CD4-positive, alpha-beta T cell treated with Interleukin-4 for 1 hour (primary cell): ENCODE measurements around the gene DCHS1.

Source experiments
- DNase-seq, 2 donors: peaks; one replicate each; pipeline ENCODE4 v3.0.0-alpha.2; 2020 to 2022

DCHS1 gene

DNA sequence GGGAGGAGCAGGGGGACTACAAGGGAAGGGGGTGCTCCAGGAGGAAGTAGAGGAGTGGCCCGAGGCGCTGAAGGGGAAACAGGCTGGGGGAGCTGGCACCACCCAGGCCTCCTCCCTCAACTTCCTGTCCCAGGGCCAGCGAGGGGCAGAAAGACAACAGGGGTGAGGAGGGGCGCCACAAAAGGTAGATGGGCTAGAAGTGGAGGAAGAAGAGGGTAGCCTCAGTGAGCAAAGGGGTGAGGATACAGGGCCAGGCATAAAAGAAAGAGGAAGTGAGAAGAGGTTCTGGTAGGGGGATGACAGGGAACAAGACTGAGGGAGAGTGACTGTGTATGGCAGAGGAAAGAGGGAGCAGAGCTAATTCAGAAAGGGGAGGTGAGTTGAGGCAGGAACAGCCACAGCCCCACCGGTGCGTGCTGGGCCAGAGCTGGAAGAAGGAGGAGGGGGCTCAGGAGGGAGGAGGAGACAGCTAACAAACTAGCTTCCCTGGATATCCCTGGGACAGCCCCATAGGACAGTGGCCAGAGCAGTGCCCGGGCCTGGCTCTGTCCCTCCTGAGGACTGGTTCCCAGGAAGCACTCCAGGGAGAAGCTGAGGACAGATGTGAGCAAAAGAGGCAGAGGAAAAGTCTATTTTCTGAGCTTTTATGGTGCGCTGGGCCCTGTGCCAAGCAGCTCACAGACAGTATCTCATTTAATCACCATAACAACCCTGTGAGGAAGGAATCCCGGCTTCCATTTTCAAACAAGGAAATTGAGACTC is 8.5 kb downstream of the DCHS1 start:
- DNase-seq, result peak; percentile 44 to 53

DNA sequence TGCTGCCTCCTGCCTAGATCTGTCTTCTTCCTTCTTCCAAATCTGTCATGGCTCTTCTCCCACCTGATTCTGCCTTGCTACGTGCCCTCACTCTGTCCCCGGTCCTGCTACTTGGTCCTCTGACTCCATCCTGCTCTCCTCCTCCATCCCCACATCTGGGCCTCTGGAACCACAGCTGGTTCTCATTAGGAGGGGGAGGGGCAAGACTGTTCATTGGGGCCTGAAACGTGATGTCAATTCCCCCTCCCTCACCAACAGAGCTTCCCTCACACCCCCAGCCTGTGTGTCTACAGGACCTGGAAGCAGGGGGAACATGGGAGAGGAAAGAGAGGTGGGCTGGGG is 9.1 kb downstream of the DCHS1 start:
- no peak for DNase-seq

DNA sequence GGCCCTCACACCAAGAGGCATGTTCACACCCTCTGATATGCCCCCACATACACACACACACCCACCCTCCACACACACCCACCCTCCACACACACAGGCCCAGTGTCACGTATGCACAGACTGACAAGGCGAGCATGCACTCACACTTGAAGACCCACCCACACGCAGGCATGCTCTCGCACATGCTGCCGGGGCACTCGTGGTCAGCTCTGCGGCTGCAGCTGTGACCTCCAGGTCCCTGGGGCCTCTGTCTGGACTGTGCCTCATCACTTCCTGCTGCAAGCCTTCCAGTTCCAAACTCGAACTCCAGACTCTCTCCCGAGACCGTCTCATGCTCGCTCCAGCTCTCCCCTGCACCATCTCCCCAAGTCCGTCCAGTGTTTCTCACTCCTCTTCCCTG is 9.5 kb downstream of the DCHS1 start:
- no peak for DNase-seq

DNA sequence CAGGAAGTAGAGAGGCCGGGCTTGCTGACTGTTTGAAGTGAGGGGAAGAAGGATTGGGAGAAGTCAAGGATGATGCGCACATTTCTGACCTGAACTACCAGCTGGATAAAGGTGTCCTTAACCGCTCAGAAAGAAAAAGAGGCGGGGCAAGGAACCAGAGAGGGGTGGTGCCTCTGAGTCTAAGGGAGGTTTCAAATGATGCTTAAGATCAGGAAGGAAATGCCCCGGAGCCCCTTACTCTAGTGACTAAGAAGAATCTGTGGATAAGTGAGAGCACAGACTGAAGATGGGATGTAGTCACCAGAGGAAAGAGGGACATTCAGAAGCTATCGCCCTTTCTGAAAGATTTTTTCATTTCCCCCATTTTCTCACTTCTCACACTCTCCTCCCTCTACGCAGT is 12.7 kb downstream of the DCHS1 start:
- DNase-seq, result no peak

DNA sequence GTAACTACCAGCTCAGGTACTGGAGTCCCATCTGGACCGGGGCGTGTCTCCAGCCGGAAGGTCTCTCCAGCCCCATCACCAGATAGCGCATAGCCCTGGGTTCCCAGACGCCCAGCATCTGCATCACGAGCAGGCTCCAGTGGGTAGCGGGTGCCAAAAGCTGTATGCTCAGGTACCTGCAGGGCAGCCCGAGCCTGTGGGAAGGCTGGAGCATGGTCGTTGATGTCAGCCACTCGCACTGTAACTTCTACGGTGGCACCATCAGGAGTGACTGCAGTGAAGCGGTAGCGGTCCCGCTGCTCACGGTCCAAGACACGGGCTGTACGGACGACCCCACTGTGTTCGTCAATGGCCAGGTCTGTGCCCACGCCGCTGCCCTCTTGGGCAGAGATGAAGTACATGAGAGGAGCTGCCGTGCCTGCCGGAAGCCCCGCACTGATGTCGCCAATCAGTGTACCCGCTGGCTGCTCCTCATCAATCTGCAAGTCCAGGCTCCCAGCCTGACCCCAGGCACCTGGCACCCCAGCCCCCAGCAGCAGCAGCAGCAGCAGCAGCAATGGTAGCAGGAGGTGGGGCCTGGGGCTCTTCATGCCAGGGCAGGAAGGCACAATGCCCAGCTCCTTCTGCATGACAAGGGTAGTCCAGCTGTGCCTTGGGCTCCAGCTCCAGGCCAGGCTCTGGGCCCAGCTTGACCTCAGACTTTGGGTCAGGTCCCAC is 14.5 kb downstream of the DCHS1 start:
- no peak for DNase-seq

DNA sequence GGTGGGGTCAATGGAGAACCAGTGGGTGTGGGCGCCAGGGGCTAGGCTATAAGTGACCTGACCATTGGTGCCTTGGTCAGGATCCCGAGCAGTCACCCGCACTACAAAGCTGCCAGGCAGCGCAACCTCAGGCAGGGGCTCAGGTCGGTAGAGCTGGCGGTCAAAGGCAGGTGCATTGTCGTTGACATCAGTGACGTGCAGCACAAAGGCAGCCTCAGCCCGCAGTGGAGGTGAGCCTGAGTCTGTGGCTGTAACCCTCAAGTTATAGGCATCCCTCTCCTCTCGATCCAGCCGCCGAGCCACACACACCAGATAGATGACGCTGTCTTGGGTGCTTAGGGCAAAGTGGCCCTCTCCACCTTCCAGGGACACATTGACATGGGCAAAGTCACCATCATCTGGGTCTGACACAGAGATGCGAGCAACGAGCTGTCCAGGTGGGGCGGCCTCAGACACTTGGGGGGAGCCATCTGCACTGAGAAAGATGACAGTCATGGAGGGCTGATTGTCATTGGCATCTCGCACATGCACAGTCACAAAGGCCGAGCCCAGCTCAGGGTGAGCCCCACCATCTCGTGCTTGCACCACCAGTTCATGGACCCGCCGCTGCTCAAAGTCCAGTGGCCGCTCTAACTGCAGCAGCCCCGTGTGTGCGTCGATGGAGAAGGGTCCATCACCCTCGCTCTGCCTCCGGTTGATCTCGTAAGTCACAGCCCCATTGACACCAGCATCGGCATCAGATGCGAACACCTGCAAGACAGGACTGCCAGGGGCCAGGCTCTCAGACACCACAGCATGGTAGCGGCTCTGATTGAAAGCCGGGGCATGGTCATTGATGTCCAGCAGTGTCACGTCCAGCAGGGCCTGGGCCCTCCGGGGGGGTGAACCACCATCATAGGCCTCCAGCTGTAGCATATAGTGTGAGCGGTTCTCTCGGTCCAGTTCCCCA is 15.3 kb downstream of the DCHS1 start:
- DNase-seq, result no peak

DNA sequence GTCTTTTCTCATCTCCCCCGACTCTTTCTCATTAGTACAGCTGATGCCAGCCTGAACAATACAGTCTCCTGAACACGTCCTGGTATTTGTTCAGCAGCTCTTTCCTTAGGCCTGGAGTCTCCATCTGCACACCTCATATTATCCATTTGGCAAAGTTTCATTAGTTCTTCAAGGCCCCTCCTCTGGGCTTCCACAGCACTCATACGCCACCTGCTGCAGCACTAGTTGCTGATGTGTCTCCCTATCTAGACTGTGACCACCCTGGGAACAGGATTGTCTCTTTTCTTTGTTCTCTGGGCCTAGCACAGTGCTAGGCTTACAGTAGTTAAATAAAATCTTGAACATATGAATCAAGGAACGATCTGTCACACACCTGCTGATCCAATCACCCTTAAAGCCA is 17.2 kb downstream of the DCHS1 start:
- no peak for DNase-seq

DNA sequence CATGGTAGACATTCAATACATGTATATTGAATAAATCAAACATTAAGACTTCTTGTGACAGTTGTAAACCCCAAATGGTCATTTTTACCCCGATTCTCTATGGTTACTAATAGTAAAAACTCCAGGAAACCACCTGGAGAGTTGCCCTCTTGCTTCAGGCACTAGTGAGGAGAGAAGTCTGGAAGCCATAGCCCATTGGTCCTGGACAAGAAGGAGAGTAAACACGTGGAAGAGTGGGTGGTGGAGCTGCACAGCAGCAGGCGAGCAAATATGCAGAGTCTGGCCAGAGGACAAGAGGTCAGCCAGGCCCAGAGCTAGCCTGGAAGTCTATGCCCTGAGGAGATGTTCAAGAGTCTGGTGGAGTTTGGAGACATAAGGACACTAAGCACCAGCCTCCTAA is 17.7 kb downstream of the DCHS1 start:
- no peak for DNase-seq

DNA sequence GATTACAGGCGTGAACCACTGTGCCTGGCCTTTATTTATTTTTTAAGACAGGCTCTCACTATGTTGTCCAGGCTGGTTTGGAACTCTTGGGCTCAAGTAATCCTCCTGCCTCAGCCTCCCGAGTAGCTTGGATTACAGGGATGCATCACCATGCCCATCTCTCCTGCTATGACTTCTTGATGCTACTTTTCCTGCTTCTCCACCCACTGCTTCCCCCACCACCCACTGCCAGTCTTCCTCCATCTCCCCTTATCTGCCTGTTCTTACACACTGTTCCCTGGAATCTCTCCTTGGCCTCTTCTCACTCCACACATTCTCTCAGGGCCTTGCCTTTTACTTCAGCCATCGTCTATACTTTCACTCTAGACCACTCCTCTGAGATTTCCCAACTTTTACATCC is 19.1 kb downstream of the DCHS1 start:
- DNase-seq, result no peak

DNA sequence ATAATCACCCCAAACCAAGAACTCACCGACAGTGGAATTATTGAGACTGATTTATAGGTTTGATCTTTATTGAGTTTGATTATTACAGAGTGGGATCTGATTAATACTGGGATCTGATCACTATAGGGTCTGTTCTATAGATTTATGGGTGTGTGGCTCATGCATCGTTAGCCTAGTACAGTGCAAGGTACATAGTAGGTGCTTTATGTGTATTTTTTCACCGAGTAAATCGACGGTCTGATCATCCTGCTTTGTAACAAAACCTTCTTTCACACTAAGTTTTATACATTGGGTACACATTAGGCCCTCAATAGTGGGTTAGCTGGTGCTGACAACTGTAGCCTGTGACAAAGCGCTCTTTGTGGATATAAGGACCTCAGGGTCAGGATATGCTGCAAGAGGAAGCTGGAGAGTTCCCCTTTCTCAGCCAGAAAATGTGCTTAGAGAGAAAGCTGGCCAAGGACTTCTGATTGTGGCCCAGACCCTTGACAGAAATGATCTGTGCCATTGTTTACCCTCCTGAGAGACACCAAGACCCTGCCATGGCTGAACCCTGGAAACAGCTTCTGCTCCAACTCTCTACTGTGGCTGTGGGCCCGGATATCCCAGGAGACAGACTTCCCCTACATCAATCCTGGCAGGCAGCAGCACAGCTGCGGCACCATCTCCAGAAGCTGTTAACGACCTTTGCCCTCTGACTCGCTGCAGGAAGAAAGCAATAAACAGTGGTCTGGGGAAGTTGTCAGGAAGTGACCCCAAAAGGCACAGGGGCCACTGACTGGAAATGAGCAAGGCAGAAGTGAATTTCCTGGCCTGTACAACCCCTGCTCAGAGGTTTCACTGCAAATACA is 20.3 kb downstream of the DCHS1 start:
- peak in 1 of 2 donors; percentile 22 for DNase-seq

DNA sequence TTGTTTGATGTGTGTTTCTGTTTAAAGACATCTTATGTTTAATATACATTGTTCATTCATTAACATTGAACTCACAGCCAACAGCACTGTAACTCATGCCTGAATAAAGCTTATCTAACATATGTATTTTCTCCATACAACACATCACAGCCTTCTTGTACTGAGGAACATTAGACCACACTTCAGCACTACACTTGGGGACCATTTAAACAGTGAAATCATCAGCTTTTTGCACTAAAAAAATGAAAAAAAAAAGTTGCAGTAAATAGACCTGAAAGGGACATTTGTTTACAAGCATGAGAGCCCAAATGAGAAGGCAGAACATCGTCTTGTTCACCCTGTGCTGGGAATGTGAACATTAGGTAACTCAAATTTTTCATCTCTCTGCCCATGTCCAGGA is 21.1 kb downstream of the DCHS1 start:
- DNase-seq, result no peak

DNA sequence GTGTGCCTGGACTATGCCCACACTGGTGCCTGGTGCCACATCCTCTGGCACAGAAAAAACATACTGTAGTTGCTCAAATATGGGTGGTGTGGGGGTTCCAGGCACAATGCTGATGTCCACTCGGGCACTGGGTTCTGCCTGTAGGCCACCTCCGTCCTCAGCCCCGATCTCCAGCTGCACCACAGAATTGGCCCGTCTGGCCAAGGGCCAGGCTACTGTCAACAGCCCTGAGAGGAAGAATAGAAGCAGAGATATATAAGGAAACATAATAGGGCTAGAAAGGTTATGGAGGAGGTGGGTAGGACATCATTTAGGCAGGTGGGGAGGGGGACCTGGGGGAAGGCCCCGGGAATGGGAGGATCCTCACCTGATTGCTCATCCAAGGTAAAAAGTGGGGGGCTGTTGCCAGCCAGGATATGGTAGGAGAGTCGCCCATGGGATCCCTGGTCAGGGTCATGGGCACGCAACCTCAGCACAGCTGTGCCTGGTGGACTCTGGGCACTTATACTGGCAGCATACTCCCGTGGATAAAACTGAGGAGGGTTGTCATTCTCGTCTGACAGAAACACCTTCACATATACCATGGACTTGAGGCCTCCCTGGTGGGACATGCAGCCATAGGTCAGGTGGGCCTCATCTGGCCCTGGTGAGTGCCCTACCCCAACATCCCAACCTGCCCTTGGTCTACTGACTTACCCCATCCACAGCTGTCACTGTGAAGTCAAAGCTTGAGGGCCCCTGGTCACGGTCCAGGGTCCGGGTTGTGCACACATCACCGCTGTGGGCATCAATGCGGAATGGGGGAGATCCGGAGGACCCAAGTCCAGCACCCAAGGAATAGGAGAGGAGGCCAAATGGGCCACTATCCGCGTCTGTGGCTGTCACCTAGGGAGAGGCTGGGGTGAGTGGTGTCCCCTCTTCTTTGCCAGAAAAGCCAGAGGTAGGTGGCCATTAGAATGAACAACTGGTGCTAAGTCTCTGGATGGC is 21.9 kb downstream of the DCHS1 start:
- DNase-seq, result no peak

DNA sequence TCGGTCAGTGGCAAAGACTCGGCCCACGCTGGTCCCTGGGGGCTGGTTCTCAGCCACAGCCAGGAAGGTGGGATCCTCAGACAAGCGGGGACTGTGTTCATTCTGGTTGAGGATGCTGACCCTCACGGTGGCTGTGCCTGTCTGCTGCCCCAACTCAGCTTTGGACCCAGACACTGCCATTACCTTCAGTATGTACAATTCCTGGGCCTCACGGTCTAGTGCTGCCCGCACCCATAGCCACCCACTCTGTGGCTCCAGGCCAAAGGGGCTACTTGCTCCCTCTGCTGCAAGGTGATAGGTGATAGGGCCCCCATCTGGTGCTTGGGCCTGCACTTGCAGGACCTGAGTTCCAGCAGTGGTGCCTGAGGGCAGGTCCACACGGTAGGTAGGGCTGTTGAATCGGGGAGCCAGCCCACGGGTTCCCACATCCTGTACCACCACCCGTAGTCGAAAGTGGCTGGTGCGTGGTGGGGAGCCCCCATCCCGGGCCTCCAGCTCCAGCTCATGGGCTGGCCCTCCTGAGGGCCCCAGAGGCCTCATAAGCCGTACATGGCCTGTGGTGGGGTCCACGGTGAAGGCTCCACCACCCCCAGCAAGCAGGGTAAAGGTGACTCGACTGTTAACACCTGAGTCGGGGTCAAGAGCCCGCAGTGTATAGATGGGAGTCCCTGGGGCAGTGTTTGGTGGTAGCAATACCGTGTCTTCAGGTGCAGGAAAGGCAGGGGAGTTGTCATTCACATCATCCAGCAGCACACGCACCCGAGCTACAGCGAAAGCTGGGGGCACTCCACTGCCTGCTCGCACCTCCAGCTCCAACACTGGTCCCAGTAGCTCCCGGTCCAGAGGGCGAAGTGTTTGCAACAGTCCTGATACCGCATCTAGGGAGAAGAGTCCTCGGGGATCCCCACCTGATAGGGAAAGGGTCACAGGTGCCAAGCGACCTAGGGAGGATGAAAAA is 23.2 kb downstream of the DCHS1 start:
- no peak for DNase-seq

DNA sequence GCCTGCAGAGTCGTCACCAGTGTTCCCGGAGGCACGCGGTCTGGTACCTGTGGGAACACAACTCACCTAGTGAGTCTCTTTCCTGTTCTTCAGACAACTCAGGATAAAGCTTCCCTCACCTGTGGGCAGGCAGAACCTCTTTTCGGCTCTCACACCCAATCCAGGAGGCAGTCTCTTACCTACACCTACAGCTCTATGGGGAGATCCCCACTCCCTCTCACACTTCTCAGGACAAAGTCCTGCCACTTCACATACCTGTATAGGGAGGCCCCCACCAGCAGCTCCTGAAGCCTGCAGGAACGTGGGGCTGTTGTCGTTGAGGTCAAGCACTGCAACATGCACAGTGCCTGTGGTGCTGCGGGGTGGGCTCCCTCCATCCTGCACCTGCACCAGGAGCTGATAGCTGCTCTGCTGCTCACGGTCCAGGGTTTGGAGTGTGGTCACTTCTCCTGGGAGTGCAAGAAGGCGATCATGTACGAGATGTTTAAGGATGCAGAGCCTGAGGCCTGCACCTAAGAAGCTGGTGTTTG is 24.2 kb downstream of the DCHS1 start:
- DNase-seq, result no peak

DNA sequence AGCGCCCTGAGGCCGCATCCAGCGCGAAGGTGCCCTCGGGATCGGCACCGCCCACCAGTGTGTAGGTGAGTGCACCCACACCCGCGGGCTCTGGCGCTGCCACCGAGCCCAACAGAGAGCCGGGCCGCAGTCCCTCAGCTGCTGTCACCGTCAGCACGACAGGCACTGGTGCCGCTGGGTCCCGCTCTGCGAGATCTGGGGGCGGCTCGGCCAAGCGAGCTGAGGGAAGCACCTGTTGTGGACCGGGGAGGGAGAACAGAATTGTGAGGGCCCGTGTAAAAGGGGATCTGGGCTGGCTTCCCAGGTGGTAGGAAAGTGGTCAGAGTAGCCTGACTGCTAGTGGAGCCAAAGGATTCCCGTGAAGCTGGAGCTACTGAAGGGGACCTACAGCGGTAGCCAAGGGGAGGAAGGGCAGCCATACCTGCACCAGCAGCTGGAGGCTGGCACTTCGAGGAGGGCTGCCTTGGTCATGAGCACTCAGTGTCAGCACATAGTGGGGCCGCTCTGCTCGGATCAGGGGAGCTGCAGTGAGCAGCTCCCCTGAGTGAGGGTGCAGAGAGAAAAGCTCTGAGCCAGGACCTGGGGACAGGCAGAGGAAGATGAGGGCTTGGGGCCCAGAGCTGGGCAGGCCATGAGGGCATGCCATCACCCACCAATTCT is 24.8 kb downstream of the DCHS1 start:
- DNase-seq, result no peak

DNA sequence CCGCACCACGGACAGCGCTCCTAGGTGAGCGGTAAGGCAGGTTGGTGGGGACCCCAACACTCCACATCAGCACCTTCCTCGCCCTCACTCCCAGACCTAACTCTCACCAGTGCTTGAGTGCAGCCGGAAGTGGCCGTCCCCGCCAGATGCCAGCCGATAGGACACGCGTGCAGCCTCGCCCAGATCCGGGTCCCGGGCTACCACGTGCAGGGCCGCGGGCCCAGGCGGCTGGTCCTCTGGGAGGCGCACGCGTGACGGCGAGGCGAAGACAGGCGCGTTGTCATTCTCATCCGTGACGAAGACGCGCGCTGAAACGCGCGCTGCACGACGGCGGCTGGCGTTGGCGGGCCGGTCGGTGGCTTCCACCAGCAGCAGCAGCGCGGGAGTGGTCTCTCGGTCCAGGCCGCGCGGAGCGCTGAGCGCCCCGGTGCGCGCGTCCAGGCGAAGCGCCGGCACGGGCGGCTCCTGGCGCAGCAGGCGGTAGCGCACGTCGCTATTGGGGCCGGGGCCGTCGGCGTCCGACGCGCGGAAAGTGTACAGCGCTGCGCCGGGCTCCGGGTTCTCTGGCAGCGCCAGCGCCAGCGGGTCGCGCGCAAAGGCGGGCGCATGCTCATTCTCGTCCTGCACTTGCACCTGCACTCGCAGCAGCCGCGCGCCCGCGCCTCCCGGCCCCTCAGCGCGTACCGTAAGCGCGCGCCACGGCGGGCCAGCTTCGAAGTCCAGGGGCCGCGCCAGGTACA is 25.5 kb downstream of the DCHS1 start:
- DNase-seq, result no peak

DNA sequence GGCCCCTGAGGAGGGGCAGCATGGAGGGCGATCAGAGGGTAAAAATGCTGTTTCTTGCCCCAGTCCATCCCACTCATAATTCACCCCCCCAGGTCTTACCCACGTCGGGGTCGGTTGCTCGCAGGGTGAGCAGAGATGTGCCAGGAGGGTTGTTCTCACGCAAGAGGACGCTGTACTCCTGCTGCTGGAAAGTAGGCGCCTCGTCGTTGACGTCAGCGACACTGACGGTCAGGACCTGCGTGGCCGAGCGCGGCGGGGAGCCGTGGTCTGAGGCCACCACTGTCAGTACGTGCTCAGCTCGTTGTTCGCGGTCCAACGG is 26.1 kb downstream of the DCHS1 start:
- no peak for DNase-seq

DNA sequence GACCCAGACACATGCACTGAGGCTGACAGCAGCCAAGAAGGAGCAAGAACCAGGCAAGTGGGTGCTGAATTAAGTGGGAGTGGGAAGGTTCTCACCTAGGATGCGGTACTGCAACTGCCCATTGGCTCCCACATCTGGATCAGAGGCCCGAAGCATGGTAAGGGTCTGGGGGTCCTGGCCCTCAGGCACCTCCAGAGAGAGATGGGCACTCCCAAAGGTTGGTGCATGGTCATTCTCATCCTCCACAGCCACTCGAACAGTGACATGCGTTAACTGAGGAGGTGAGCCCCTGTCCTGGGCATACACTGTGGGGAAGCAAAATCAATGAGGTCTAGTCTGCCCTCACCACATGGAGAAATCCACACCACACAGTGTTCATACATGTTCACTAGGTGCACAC is 27.1 kb downstream of the DCHS1 start:
- no peak for DNase-seq

DNA sequence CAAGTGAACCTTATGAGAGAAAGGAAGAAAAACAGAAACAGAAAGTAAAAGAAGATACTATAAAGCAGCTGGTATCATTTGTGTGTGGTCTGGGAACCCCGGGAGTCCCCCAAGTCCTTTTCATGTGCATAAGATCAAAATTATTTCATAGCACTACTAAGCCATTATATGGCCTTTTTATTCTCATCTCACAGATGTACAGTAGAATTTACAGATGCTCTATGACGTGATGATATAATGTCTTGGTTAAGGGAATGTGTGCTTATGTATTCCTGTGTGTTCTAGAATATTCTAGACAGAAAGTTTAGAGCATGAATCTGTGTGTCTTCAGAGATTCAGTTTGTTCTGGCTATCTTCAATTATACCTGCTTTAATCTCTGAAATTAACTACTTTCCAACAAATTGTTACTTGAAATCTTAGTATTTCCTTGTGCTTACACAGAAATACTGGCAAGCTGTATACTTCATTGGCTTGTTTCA is 27.8 kb downstream of the DCHS1 start:
- peak in 1 of 2 donors; percentile 61 for DNase-seq
